K562 (cell line): ENCODE data around the gene ELMO3. TPM values are rescaled to one million over a fixed set of nuclear protein-coding genes. Genes with fewer than 3 reads are reported as not detected.

Experiments
- BRD9 ChIP-seq: fragments of 450-650 bp; IDR thresholded peaks from 2 replicates; pipeline ENCODE4 v1.6.1; 2018; ENCODE audit warnings: low read depth; ENCODE audit not compliant: partially characterized antibody
- CBFA2T3 ChIP-seq: fragments of 450-650 bp; IDR thresholded peaks from 2 replicates; pipeline ENCODE4 v1.6.1; 2017
- CC2D1A ChIP-seq: fragments of 450-650 bp; IDR thresholded peaks from 2 replicates; pipeline ENCODE4 v1.6.1; 2017; ENCODE audit warnings: mild to moderate bottlenecking
- CTBP1 ChIP-seq: fragments of 450-650 bp; IDR thresholded peaks from 2 replicates; pipeline ENCODE4 v1.6.1; 2016; ENCODE audit warnings: borderline replicate concordance
- EP400 ChIP-seq: fragments of 450-650 bp; IDR thresholded peaks from 2 replicates; pipeline ENCODE4 v1.6.1; 2017; ENCODE audit warnings: antibody characterized with exemption, mild to moderate bottlenecking, moderate library complexity
- FOXK1 ChIP-seq: sonication (generic); formaldehyde crosslinking; IDR thresholded peaks from 2 replicates; pipeline ENCODE4 v1.8.0; 2022; ENCODE audit warnings: missing genetic modification reagents, mild to moderate bottlenecking, borderline replicate concordance
- FOXM1 ChIP-seq, 2 experiments: fragments of 450-650 bp in 1 of 2; sonication (generic) in 1 of 2; formaldehyde crosslinking in 1 of 2; IDR thresholded peaks; 2 replicates each; pipeline versions ENCODE4 v1.6.1 to v1.9.0; 2017 to 2022; ENCODE audit warnings: low read depth in 2 of 2, mild to moderate bottlenecking in 2 of 2, missing genetic modification reagents in 1 of 2, moderate library complexity in 1 of 2
- IRF9 ChIP-seq: fragments of 450-650 bp; IDR thresholded peaks from 2 replicates; pipeline ENCODE4 v1.6.1; 2016; ENCODE audit warnings: missing biosample characterization, missing genetic modification characterization
- MECOM ChIP-seq: fragments of 250-450 bp; sonication (Bioruptor Pico); IDR thresholded peaks from 2 replicates; pipeline ENCODE4 v1.8.0; 2022; ENCODE audit warnings: inconsistent platforms
- MEIS2 ChIP-seq: fragments of 450-650 bp; IDR thresholded peaks from 2 replicates; pipeline ENCODE4 v1.6.1; 2014; ENCODE audit warnings: mild to moderate bottlenecking; ENCODE audit not compliant: partially characterized antibody
- NFYB ChIP-seq: IDR thresholded peaks from 2 replicates; pipeline ENCODE4 v1.6.1; 2011; ENCODE audit warnings: mild to moderate bottlenecking, moderate library complexity; ENCODE audit not compliant: insufficient read length; ENCODE audit errors: extremely low read depth
- PREB ChIP-seq: sonication (generic); formaldehyde crosslinking; IDR thresholded peaks from 2 replicates; pipeline ENCODE4 v1.8.1; 2023; ENCODE audit warnings: mild to moderate bottlenecking, missing genetic modification reagents
- RBM22 ChIP-seq: fragments of 200-400 bp; formaldehyde crosslinking; IDR thresholded peaks from 2 replicates; pipeline ENCODE4 v1.6.1; 2018; ENCODE audit warnings: low read length, low read depth; ENCODE audit not compliant: poor library complexity, severe bottlenecking
- RUNX1 ChIP-seq: sonication (generic); IDR thresholded peaks from 2 replicates; pipeline ENCODE4 v1.6.1; 2016; ENCODE audit warnings: antibody characterized with exemption, low read depth
- SLC30A9 ChIP-seq: fragments of 250-450 bp; sonication (Bioruptor Pico); IDR thresholded peaks from 2 replicates; pipeline ENCODE4 v1.8.0; 2022; ENCODE audit warnings: mild to moderate bottlenecking, moderate library complexity
- SRSF7 ChIP-seq: fragments of 200-400 bp; formaldehyde crosslinking; optimal IDR thresholded peaks from 2 replicates; pipeline ENCODE3; 2017; ENCODE audit warnings: mild to moderate bottlenecking, low read depth, low read length
- TOE1 ChIP-seq, 2 experiments: fragments of 450-650 bp in 1 of 2; sonication (generic) in 1 of 2; formaldehyde crosslinking in 1 of 2; IDR thresholded peaks; 2 replicates each; pipeline versions ENCODE4 v1.7.1 to v1.8.0; 2016 to 2022; ENCODE audit warnings: borderline replicate concordance in 2 of 2, mild to moderate bottlenecking in 2 of 2, antibody characterized with exemption in 1 of 2, inconsistent platforms in 1 of 2, low read depth in 1 of 2, missing genetic modification reagents in 1 of 2, moderate library complexity in 1 of 2
- XRCC3 ChIP-seq: fragments of 450-650 bp; IDR thresholded peaks from 2 replicates; pipeline ENCODE4 v1.6.1; 2017; ENCODE audit warnings: mild to moderate bottlenecking, moderate library complexity
- YY1 ChIP-seq, 3 experiments: IDR thresholded peaks; 2 replicates each; pipeline ENCODE4 v1.6.1; 2011; ENCODE audit warnings: low read length in 2 of 3, mild to moderate bottlenecking in 2 of 3, moderate library complexity in 2 of 3, borderline replicate concordance in 1 of 3, control low read depth in 1 of 3, low read depth in 1 of 3; ENCODE audit not compliant: insufficient read depth in 3 of 3, insufficient replicate concordance in 2 of 3, control insufficient read depth in 1 of 3, insufficient read length in 1 of 3; ENCODE audit errors: extremely low read depth in 1 of 3
- ZBTB26 ChIP-seq: fragments of 450-650 bp; formaldehyde crosslinking; IDR thresholded peaks from 2 replicates; pipeline ENCODE4 v1.4.0; 2022; ENCODE audit warnings: missing genetic modification characterization
- ZNF282 ChIP-seq: sonication (generic); formaldehyde crosslinking; IDR thresholded peaks from 2 replicates; pipeline ENCODE4 v1.8.1; 2023; ENCODE audit warnings: missing genetic modification reagents
- ZNF354B ChIP-seq: fragments of 250-450 bp; sonication (Bioruptor Pico); IDR thresholded peaks from 2 replicates; pipeline ENCODE4 v1.4.0; 2020
- ZNF444 ChIP-seq: fragments of 250-450 bp; sonication (Bioruptor Pico); IDR thresholded peaks from 2 replicates; pipeline ENCODE4 v1.4.0; 2020; ENCODE audit warnings: mild to moderate bottlenecking, moderate library complexity
- polyA plus RNA-seq, 8 experiments: library from polyadenylated mRNA; depleted of rRNA in 4 of 8; stranded (reverse) in 5 of 8; unstranded in 3 of 8; fragments of >200 nt; fragmentation: Nextera tagmentation in 2 of 8; fragmentation: Illumina TruSeq in 1 of 8; extraction: Ambion mirVana in 2 of 8; extraction: Trizol in 1 of 8; gene quantifications; 2 replicates each; pipeline versions ENCODE4 v1.2.1 to v1.2.3, GENCODE V29; 2011 to 2014; ENCODE audit warnings: inconsistent platforms in 1 of 8, missing spikeins in 1 of 8
- total RNA-seq, 7 experiments: library from RNA; depleted of rRNA in 6 of 7; stranded (reverse); fragments of >200 nt in 6 of 7; fragmentation: Illumina TruSeq in 2 of 7; extraction: Trizol in 2 of 7; gene quantifications; 2 replicates each; pipeline versions ENCODE4 v1.2.1 to v1.2.3, GENCODE V29; 2011 to 2021; ENCODE audit warnings: low replicate concordance in 1 of 7

Gene ELMO3
- total and polyA plus RNA-seq, 9 of the 15 experiments (the other 6 are each of a cell fraction or from before 2014, with no cell fraction given): 0.04 to 5.1 (median 1.5) TPM

- TF ChIP-seq PREB (CRISPR knock-in tag) (0 out of 2 replicates have a peak, but pooled peaks have one; percentile 66), CC2D1A (peak; percentile 56; the same call in 1 of the 2 replicates), FOXM1 (IDR thresholded peaks at IDR 0.05; ENCODE audit: low read depth) (no peak), FOXM1 (CRISPR knock-in tag; IDR thresholded peaks at IDR 0.05; ENCODE audit: low read depth) (0 out of 2 replicates have a peak, but pooled peaks have one; percentile 69), CTBP1 (peak; percentile 83; the same call in 1 of the 2 replicates), XRCC3 (no peak), ZNF282 (CRISPR knock-in tag) (peak; percentile 74), ZNF444 (CRISPR knock-in tag) (no peak), IRF9 (tag) (no peak), MEIS2 (no peak), RBM22 (no peak), RUNX1 (no peak), YY1 (IDR thresholded peaks at IDR 0.05; ENCODE audit: borderline replicate concordance in 1 of 3, control insufficient read depth in 1 of 3, extremely low read depth in 1 of 3, insufficient read depth in 3 of 3, insufficient read length in 1 of 3, insufficient replicate concordance in 2 of 3, low read depth in 1 of 3, low read length in 2 of 3) (peak in 2 of 3 experiments; percentile 63), FOXK1 (peak; percentile 74; the same call in 1 of the 2 replicates), SRSF7 (no peak), CBFA2T3 (no peak), TOE1 (IDR thresholded peaks at IDR 0.05; ENCODE audit: borderline replicate concordance) (0 out of 2 replicates have a peak, but pooled peaks have one; percentile 31), TOE1 (CRISPR knock-in tag; IDR thresholded peaks at IDR 0.05; ENCODE audit: borderline replicate concordance, low read depth) (peak; percentile 96; the same call in 1 of the 2 replicates), BRD9 (no peak), ZNF354B (CRISPR knock-in tag) (no peak), EP400 (no peak), SLC30A9 (CRISPR knock-in tag) (no peak), ZBTB26 (CRISPR knock-in tag) (no peak), NFYB (no peak), MECOM (CRISPR knock-in tag) (peak; percentile 36; the same call in 1 of the 2 replicates)
These were observed 13.8 kb upstream of the ELMO3 start (continued) for GRCh38 chr16:67184995-67185650.
